Activated effector memory CD4-positive, alpha-beta T cell treated with anti-CD3 and anti-CD28 coated beads, Interleukin-2, amount 50 U/mL, for 16 hours (primary cell): ENCODE data around the gene DCDC1.
A peak's percentile ranks its signal among the peaks of the same experiment; 100 is the strongest.

Source experiments
- DNase-seq: peaks from one replicate; pipeline ENCODE4 v3.0.0-alpha.2; 2020

Gene DCDC1

DNA sequence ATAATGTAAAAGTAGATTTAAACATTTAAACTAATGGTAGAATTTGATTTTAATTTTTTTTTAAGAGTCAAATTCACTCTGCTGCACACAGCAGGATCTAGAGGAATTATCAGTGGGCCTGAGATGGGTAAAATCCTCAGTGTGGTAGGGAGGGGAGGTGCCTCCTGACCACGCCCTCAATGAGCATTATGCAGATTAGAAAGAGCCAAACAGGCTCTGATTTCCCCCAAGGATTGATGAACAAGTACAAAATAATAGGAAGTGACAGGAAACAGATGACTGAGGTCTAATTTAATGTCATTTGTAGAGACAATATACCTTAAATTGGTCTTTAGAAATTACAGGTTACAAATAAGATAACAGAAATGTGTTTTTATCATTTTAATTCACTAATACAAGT, 155.2 kb downstream of the DCDC1 start:
- no peak for DNase-seq

DNA sequence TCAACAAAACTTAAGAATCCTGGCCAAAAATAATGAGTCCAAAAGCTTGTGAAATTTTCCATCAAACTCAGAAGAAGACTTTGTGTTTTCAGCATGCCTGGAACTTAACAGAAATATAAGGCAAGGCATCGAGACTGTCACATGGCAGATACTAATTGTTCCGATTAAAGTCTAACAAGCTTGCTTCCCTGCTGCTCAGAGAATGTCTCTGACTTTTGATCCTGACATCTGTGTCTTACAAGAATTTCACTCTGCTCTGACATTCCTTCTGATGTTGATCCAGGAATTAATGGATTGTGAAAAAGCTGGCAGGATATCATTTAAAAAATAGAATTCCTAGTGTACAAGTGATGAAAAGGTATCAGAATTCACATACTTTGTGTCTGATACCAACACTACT, 170.2 kb downstream of the DCDC1 start:
- no peak for DNase-seq

DNA sequence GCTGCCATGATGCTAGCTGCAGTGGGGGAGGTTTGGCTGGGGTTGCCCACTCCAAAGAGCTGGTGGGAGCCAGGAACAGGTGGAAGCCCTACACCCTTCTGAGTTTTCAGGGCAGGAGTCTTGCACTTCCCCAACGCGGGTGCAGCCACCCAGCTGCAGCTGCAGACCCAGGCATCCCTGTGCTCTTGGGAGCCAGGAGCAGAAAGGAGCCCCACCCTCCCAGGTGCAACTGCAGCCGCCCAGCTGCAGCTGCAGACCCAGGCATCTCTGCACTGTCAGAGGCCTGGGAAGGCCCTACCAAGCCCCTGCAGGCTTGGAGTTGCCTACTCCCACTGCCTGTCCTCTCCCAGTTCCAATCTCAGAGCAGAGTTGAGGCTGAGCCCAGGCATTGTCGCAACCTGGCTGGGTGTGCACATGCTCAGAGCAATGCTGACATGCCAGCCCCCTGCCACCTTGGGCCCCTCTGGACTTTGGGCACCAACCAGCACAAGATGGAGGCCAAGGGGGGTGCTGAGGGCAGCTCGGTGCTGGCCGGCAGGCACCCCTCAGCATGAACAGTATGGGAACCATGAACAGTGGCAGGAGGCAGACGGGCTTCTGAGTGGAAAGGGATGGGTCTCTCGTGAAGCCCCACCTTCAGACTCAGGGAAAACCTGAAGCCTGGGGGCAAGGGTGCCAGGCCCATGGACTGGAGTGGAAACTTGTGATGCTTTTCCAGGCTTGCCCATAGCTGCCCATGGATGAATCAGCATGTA, 195.4 kb downstream of the DCDC1 start:
- no peak for DNase-seq

DNA sequence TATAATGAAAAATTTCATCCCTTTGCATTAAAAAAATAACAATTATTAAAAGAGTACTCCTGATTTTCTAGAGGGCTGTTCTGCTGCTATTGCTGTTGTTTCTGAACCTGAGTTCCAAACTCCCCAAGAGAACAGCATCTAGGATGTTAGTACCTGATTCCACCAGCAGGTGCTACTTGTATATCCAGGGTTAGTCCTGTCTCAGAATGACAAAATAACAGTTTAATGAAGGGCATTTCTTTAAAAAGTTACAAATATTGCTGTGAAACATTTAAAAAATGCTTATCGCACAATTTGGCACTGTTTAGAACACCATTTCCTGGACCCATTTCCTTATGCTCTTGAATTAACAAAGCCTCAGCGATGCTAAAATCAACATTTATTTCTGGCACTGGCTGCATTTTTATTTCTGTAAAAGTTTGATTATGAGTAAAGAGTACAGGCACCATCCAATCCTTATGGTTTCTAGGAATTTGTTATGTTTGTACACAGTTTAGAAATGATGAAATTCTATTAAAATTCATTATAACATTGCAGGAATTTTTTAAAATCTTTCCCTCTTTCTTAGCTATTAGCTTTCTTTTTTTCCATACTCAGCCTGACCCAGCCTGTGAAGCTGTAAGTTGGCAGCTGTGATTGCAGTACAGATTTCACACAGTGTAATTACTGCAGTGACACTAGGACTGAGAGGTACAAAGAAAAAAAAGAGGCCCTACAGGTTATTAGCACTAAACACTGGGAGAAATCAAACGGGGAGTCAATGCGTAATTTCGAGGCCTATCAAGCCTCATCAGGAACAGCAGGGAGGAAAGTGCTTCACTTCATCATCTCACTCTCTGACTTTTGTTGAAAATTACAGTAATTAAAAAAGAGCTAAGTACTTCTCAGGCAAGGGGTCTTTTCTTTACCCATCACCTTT, 208.8 kb downstream of the DCDC1 start:
- no peak for DNase-seq

DNA sequence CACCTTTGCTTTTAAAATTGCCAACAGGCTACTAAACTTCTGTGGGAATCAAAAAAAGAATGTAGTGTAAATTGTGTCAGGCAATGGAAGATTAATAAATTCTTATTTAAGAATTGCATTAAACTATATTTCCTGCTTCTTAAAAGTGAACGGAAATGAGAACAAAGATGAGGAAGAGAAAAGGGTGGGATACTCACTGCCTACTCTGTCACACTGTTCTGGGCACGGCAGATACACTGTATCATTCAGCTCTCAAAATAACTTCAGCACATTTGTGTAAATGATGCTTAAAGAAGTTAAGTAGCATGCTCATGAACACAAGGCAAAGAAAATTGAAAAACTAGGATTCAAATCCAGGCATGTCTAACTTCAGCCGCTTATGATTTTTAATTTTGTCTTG, 218.7 kb downstream of the DCDC1 start:
- no peak for DNase-seq

DNA sequence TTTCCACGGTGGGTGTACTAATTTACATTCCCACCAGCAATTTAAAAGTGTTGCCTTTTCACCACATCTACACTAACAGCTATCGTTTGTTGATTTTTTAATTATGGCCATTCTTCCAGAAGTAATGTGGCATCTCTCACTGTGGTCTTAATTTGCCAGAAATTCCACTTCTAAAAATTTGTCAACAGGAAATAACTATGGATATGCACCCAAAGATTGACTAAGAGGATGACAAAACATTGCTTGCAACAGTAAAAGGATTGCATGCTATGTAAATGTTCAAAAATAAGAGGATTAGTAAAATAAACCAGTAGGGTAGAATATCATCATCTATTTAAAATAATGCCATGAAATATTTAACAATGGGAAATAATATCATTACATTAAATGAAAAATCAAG, 219.5 kb downstream of the DCDC1 start:
- no peak for DNase-seq

DNA sequence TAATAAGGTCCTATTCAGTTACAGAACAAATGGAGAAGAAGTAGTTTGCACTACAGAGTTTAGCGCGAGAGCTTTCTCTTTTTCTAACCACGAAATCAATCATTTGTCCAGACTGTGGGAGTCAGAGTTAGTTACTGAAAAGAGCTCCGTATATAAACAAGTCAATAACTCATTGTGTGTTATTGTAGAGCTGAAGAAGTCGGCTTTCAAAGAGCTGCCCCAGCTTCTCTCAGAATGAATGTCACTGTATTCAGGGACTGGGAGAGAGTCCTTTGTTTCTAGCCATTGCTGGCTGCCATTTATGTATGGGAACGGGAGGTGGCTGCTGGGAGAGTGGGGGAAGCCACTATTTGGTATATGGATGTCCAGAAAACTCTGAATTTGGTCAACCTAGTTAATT, 227.8 kb downstream of the DCDC1 start:
- DNase-seq, result no peak

DNA sequence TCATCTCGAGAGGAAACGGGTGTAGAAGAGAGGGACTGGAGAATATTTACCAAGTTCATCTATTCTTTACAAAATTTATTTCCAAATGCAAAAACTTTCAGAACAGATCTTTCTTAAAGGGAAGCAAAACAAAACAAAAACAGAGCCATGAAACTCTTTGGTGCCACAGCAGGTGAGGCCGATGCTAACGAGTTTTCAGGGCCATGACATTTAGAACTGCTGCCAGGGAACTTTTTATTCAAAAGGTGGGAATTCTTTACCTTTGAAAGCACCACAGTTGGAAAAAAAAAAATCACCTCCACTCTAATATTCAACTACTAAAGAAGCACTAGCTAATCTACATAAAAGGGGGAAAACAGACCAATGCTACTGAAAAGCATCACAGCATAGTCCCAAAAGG, 230.1 kb downstream of the DCDC1 start:
- DNase-seq, result no peak

DNA sequence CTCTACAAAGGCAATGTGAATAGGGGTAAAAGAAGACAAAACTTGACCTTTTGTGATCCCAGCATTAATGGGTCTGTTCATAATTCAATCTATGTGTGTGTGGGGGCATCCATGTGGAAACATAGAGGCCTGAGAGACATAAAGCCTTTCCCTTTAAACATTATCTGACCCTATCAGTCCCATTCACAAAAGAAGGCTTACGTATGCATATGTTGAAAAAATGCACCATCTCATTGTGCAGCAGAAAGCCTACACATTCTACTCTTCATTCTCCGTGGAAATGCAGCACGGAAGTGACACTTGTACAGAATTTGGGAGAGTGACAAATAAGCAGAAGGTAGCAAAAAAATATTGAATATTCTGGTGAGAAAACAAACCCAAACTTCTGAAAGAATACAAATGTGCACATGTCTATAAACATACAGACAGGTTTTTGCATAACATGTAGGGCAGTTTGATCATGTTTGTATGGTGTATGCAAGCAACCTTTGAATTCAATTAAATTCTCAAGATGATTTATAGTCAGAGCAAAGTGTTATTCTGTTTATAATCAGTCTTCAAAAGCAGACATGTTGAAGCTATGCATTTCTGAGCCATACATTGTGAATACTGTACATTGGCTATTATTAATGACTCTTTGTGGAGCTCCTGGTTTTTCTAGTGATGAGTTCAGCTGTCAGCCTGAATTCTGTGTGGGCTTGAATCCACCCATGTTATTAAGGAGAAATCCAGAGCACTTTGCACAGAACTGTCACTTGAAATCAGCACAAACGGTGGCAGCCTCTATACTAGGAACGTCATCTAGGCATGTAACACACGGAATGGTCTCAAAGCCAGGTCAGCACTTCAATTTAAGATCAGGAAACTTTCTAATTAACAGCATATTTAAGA, 236.8 kb downstream of the DCDC1 start:
- no peak for DNase-seq

DNA sequence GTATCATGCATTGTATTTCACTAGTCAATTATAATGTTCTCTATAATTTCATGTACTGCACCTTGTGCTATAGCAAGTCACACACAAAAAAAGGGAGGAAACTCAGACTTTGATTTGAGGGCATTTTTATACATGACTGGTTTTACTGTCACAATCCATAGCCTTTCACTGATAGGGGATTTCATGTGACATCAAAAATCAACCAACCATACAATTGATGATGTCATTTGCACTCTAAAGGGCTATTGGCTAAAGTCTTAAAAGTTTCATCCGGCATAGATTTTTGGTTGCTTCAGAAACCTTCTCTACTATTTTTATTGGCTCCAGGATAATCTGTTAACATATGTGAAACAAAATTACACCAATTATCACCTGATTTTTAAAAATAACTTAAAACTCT, 237.8 kb downstream of the DCDC1 start:
- DNase-seq, result no peak

DNA sequence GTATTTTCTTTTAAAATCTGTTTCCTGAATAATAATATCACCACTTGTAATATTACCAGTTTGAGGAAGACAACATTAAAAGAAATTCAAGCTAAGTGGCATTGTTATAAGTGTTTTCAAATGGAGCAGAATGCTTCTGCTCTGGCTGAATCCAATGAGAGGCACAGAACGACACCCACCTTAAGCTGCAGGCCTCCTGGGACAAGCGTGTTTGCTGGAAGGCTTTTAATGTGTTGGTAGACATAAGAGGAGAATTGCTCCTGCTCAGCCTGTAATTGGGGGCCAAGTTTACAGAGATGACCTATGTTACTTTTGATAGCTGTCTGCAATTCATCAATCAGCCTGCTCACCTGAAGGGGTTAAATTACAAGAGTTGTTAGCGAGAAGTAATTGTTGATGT, 242.2 kb downstream of the DCDC1 start:
- no peak for DNase-seq

DNA sequence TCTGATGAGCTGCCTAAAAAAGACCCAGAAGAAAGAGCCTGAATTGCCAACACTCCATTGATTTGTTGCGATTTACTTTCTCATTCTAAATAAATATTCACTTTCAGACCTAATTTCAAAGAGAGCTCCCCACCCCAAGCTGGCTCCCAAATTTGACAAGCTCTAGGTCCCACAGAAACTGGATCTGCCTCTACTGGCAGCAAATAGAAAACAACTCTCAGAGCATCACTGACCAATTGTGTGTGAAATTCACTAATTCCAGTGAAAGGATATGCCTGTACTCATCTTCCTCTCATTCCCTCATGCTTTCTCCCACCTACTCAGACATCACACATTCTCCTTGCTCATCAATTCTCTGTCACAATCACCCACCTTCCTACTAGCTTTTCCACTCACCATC, 249.1 kb downstream of the DCDC1 start:
- DNase-seq, result no peak

DNA sequence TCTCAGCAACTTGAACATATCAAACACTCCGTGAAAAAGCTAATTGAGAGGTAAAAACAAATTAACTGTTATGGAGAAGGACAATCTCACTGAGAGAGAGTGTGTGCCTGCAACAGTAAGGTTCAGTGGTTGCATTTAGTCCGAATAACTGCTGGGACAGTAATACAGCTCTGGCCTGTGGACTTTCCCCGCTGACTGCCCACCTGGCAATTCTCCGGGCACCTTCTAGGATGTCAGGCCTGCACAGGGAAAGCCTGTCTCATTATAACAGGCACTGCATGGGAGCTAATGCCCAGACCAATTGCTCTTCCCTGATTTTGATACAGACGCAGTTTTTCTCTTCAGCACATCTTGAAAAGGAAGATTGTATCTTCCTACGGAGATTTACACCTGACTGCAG, 251.0 kb downstream of the DCDC1 start:
- DNase-seq, result no peak

DNA sequence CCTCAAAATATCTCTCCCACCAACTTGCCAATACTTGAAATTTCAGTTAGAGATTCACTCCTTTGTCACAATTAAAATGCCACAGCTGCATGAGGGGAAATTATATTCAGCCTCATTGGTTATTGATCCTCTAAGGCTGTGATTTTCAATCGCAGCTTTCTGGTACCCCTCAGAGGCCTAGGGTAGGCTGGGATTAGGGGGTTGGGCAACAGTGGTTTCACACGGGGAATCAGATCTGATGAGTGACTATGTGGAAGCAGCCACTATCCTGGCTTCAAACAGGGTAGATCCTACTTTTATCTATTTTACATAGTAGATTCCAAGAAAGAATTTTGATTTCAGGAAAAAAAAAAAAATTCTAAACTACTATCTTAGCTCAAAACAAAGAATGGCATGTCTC, 252.5 kb downstream of the DCDC1 start:
- DNase-seq, result no peak

DNA sequence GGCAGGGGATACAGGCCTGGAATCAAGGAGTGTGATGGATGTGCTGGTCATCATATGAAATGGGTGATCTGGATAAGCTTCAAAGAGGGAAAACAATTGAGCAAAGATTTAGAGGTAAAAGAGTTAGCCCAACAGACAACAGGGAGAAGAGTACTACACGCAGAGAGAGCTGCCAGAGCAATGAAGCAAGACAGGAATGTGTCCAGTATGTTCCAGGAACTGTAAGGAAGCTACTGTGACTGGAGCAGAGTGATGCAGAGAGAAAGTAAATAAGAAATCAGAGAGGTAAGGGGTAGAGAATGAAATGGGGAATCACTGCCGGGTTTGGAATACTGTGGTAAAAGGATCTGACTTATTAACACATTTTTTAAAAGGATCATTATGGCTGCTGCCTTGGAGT, 255.1 kb downstream of the DCDC1 start:
- no peak for DNase-seq

DNA sequence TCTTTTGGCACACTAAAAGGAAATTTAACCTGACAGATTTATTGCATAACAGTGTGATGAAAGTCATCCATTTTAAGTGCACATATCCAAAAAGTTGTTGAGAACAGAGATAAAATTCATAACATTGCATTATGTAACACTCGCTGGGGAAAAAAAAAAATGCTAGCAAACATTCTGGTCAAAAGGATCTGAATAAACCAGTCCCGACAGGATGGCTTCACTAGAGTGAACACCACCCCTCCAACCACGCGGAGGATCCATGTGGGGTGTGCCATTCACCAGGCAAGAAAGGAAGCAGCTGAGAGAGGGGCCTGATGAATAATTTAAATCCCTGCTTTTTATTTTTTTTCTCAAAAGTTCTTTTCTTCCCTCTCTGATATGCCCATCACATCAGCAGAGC, 258.7 kb downstream of the DCDC1 start:
- no peak for DNase-seq

DNA sequence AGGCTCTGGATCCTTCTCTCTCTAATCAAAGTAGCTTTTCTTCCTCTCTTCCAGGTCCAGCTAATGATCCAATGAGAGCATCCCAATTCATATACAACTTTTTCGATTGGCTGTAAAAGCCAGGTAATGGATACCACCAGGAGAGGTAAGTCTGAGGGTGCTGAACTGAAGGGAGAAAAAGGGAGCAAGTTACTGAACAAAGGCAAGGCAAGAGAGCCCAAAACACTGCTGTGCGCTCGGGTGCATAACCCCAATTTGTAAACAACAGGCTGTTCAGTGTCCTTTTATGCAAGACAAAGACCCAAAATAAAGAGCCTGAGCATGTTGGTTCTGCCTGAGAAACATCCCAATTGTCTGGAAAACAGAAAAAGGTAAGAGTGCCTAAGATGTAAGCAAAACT, 260.1 kb downstream of the DCDC1 start:
- DNase-seq, result no peak

DNA sequence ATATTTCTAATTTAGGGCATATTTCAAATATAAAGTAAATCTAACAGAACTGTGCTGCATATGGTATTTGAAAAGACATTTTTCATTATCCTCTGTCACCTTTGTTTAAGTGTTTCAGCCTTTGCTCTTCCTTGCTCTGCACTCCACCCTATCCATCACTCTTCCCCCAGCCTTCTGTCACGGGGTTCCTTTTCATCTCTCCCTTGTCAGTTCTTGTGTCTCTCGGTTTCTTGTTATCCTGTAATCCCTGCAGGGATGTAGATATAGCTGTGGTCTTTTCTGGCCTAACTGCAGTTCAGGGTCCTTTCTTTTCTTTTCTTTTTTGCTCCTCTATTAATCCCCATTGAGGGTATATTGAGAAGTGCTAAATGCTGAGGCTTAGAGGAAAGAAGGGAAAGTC, 261.9 kb downstream of the DCDC1 start:
- DNase-seq, result no peak

DNA sequence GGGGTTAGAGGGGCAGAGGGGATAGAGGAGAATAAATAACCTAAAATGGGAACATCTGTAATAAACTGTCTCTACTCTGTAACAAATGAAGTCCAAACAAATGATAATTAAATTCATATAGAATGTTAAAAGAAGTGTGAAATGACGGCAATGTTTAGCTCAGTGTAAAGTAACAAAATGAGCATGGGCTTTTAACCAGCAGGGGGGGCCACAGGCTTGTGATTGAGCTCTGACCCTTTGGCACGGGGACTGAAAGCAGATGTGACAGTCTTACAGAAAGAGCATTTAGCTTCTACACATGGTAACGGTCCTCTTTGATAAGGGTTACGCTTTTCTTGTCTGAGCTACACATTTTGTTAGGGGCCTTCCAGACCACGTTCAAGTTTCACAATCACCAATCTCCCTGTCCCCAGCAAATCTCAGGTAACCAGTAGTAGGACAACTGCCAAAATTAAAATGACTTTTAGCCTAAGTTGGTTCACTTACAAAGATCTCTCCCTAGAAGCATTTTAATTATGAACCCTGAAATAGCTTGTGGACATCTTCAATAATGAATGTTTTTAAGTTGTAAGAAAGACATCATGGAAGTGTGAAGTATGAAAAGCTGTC, 262.5 kb downstream of the DCDC1 start:
- DNase-seq, result peak; percentile 78

DNA sequence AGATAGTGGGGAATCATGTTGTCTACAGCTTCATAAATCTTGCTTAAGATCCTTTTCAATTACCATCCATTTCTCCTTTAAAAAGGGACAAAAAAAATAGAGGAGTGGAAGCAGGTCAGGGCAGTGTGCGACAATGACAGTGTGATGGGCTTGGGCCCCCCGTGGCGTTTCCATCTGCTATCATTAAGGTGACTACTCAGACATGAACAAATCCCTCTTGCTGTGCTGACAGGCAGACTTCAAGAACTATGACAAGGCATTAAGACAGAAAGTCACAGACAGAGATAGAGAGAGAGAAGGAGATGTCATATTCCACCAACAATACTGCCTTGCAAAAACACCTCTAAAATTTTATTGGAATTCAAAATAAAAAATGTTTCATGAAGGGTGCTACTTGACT, 263.2 kb downstream of the DCDC1 start:
- DNase-seq, result no peak

DNA sequence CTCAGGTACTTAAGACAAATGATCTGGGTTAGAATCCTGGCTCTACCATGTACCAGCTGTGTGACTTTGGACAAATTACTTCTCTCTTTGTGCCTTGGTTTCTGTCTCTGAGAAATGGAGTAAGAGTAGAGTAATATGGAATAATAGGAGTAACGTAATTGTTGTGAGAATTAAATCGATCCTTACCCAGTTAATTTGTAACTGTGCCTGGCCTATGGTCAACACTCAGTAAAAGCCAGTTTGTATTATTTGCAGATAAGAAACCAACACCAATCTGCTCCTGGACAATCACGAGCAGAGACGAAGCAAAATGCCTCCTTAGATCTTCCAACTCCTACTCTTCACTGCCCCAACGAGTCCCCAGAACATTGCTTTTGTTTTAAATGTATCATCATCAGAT, 266.7 kb downstream of the DCDC1 start:
- no peak for DNase-seq

DNA sequence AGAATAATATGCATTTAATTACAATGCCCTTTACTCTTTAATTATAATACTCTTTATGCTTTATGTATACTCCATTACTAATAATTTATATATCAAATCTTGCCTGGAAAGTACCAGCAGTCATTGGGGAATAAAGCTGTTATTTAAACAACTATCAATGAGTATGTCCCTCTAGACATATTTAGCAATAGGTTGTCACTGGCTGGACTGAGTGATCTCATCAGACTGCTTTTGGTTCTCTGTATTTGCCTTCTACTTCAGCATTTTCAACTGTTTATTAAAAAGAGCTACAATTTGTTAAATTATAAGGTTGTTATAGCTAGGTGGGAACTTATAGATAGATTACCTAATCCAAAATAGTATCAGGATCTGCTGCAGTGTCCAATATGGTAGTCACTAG, 267.2 kb downstream of the DCDC1 start:
- DNase-seq, result no peak
